ENCODE data around the gene POU2AF3.

DNA sequence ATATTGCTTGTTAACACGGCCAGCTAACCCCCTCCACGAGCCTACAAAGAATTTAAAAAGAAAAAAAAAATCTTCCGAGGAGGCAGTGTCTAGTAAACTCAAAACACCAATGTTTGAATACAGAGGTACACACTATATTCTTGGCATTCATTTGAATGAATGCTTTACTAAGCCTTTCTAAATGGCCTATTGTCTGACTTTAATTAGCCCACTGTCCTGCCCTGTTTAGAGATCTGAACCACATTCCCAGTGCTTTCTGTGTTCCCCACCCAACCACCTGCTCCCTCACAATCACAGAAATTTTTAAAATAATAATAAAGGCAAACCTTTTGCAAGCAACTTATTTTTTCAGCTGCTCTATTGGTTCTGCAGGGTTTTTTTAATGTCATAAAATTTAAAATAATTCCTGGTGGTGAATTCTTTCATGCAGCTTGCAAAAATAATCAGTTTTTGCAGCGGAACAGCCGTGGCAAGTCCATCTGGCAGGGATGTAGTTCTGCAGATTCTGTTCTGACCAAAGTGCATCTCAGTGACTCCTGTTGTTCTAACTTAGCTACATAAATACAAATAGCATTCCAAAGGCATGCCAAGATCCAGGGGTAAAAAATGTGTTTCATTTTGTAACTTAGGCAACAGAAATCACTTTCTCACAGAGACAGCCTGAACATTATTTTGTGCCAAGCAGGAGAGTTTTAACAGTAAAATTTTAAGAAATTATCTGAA, 29.0 kb upstream of the POU2AF3 start:
- TF ChIP-seq POLR2A (IDR thresholded peaks at IDR 0.05; ENCODE audit: low read depth, low read length) (no peak), POLR2AphosphoS5 (IDR thresholded peaks at IDR 0.05; ENCODE audit: low read depth, low read length) (no peak), TAF1 (IDR thresholded peaks at IDR 0.05; ENCODE audit: borderline replicate concordance, low read depth, low read length) (no peak)
